8988T (cell line): Measurements from ENCODE around the gene AKIRIN1.
"Not testable (repeated sequence)": the region's sequence is repeated elsewhere in the genome, so short reads cannot be mapped to it uniquely, and the experiment has no call there.

ENCODE experiments used
- DNase-seq: peaks from one replicate; pipeline ENCODE4 v3.0.0; 2011

Gene AKIRIN1

GRCh38 chr1:39046613-39047210 lies 55.6 kb downstream of the AKIRIN1 start:
- DNase-seq = no peak

GRCh38 chr1:39047374-39048229 lies 56.5 kb downstream of the AKIRIN1 start:
- DNase-seq = no peak

- no peak for DNase-seq
Measured at GRCh38 chr1:39048745-39049370, 57.8 kb downstream of the AKIRIN1 start.

- no peak for DNase-seq
Measured at GRCh38 chr1:39050001-39050400, 58.9 kb downstream of the AKIRIN1 start.

- not testable (repeated sequence) for DNase-seq
Measured at GRCh38 chr1:39051193-39051850, 60.2 kb downstream of the AKIRIN1 start.

GRCh38 chr1:39051956-39052355 lies 60.9 kb downstream of the AKIRIN1 start:
- no peak for DNase-seq

- not testable (repeated sequence) for DNase-seq
Measured at GRCh38 chr1:39055213-39055710, 64.2 kb downstream of the AKIRIN1 start.
